Osteoblast (primary cell): ENCODE data around the gene DEAF1. TPM values are rescaled to one million over a fixed set of nuclear protein-coding genes. Genes with fewer than 3 reads are reported as not detected.
A peak's percentile ranks its signal among the peaks of the same experiment; 100 is the strongest.
"Not testable (repeated sequence)": the region's sequence is repeated elsewhere in the genome, so short reads cannot be mapped to it uniquely, and the experiment has no call there.

Experiments
- DNase-seq: peaks from one replicate; pipeline ENCODE4 v3.0.0; 2011; ENCODE audit warnings: low spot score, mixed read lengths; ENCODE audit not compliant: insufficient read length; ENCODE audit errors: missing footprints
- H2AFZ ChIP-seq: 2 replicates; pipeline ENCODE4 v1.6.0; 2011; ENCODE audit warnings: mild to moderate bottlenecking, low read length
- H3K27ac ChIP-seq: 2 replicates; pipeline ENCODE4 v1.5.1; 2011; ENCODE audit warnings: mild to moderate bottlenecking, low read depth, low read length, moderate library complexity
- H3K27me3 ChIP-seq: 2 replicates; pipeline ENCODE4 v1.6.0; 2012; ENCODE audit warnings: mild to moderate bottlenecking, control low read depth, inconsistent platforms, low read length, moderate library complexity; ENCODE audit not compliant: insufficient read depth
- H3K36me3 ChIP-seq: 2 replicates; pipeline ENCODE4 v1.5.1; 2011; ENCODE audit warnings: mild to moderate bottlenecking, low read length, control low read depth, moderate library complexity; ENCODE audit not compliant: insufficient read depth
- H3K4me1 ChIP-seq: 2 replicates; pipeline ENCODE4 v1.5.1; 2011; ENCODE audit warnings: mild to moderate bottlenecking, low read length, control low read depth, moderate library complexity; ENCODE audit not compliant: insufficient read depth
- H3K4me2 ChIP-seq: 2 replicates; pipeline ENCODE4 v1.6.0; 2011; ENCODE audit warnings: mild to moderate bottlenecking, low read length; ENCODE audit not compliant: insufficient read depth
- H3K4me3 ChIP-seq: fragments of 200-600 bp; sonication (generic); 3 replicates; pipeline ENCODE4 v1.5.1; 2012; ENCODE audit warnings: mild to moderate bottlenecking, low read length, inconsistent platforms; ENCODE audit not compliant: insufficient read depth
- H3K79me2 ChIP-seq: 2 replicates; pipeline ENCODE4 v1.6.0; 2012; ENCODE audit warnings: mild to moderate bottlenecking, low read length, control low read depth, inconsistent platforms; ENCODE audit not compliant: insufficient read depth
- H3K9me3 ChIP-seq: 2 replicates; pipeline ENCODE4 v1.5.1; 2011; ENCODE audit warnings: low read depth, low read length, control low read depth
- H4K20me1 ChIP-seq: 2 replicates; pipeline ENCODE4 v1.6.0; 2012; ENCODE audit warnings: mild to moderate bottlenecking, low read length, control low read depth; ENCODE audit not compliant: insufficient read depth
- total RNA-seq: library from RNA; depleted of rRNA; stranded (reverse); fragments of >200 nt; gene quantifications from 2 replicates; pipeline ENCODE4 v1.2.3, GENCODE V29; 2012
- TF ChIP-seq, protein P1 (sequence below): IDR thresholded peaks from 2 replicates; pipeline ENCODE4 v1.5.1; 2011; ENCODE audit warnings: mild to moderate bottlenecking, low read depth, low read length, moderate library complexity; ENCODE audit errors: extremely low read depth

DEAF1 gene
- total RNA-seq = 38.0 and 44.2 TPM in 2 replicates

DNA sequence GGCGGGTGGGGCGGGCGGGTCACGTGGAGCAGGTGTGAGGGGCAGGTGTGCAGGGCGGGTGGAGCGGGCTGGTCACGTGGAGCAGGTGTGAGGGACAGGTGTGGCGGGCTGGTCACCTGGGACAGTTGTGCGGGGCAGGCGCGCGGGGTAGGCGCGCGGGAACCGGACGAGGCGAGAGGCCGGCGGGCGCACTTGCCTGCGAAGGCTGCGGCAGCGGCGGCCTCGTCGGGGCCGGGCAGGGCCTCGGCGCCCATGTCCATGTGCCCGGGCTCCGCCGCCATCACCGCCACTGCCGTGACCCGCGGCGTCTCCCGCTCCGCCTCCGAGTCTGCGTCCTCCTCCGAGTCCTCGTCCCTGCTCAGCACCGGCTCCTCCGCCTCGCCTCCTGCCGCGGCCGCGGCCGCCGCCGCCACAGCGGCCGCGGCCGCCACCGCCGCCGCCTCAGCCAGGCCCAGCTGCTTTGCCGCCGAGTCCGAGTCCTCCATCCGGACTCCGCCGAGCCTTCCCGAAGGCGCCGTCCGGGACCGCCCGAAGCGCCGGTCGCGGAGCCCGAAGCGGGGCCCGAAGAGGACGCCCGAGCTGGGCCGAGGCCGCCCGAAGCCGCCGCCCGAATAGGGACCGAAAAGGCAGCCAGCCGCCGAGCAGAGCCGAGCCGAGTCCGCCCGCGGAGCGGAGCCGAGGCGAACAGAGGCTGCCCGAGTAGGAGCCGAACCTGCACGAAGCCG lies at the start of gene DEAF1:
Gene DEAF1 (minus strand): TSS at position 660 of the 725 bp plus-strand sequence. CDS start 175 bp downstream, at position 485.
- H3K4me1 ChIP-seq = peaks cover 35% of the 10 kb centered on the region
- no peaks in the 10 kb centered on the region for H3K9me3 ChIP-seq
- H3K4me2 ChIP-seq = peak within 1 kb of the TSS; percentile 94
- peak within 1 kb of the TSS; percentile 89 for H3K27ac ChIP-seq
- peak within 1 kb of the TSS; percentile 73 for H2AFZ ChIP-seq
- peaks cover 3% of the 10 kb centered on the region for H3K36me3 ChIP-seq
- H3K27me3 ChIP-seq = no peaks in the 10 kb centered on the region
- H4K20me1 ChIP-seq = peaks cover 35% of the 10 kb centered on the region
- peak; percentile 98 for DNase-seq
- peak within 1 kb of the TSS; percentile 91 for H3K4me3 ChIP-seq
- peaks cover 48% of the 10 kb centered on the region for H3K79me2 ChIP-seq
- TF ChIP-seq, protein P1, sequence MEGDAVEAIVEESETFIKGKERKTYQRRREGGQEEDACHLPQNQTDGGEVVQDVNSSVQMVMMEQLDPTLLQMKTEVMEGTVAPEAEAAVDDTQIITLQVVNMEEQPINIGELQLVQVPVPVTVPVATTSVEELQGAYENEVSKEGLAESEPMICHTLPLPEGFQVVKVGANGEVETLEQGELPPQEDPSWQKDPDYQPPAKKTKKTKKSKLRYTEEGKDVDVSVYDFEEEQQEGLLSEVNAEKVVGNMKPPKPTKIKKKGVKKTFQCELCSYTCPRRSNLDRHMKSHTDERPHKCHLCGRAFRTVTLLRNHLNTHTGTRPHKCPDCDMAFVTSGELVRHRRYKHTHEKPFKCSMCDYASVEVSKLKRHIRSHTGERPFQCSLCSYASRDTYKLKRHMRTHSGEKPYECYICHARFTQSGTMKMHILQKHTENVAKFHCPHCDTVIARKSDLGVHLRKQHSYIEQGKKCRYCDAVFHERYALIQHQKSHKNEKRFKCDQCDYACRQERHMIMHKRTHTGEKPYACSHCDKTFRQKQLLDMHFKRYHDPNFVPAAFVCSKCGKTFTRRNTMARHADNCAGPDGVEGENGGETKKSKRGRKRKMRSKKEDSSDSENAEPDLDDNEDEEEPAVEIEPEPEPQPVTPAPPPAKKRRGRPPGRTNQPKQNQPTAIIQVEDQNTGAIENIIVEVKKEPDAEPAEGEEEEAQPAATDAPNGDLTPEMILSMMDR = no peak

GRCh38 chr11:742571-743201 lies 47.7 kb upstream of the DEAF1 start:
- no peak overlapping the region for H2AFZ ChIP-seq
- peaks cover 6% of the 10 kb centered on the region for H3K4me1 ChIP-seq
- no peak overlapping the region for H3K27ac ChIP-seq
- no peaks in the 10 kb centered on the region for H4K20me1 ChIP-seq
- no peak overlapping the region for H3K4me2 ChIP-seq
- peaks cover 5% of the 10 kb centered on the region for H3K79me2 ChIP-seq
- no peaks in the 10 kb centered on the region for H3K9me3 ChIP-seq
- no peak overlapping the region for H3K4me3 ChIP-seq
- peaks cover 5% of the 10 kb centered on the region for H3K27me3 ChIP-seq
- no peak for DNase-seq
- TF ChIP-seq, protein P1 = no peak
- H3K36me3 ChIP-seq = no peaks in the 10 kb centered on the region

- H3K9me3 ChIP-seq = no peaks in the 10 kb centered on the region
- H3K27ac ChIP-seq = no peak overlapping the region
- no peaks in the 10 kb centered on the region for H3K79me2 ChIP-seq
- H3K27me3 ChIP-seq = peaks cover 10% of the 10 kb centered on the region
- DNase-seq = peak; percentile 6
- H2AFZ ChIP-seq = no peak overlapping the region
- H4K20me1 ChIP-seq = no peaks in the 10 kb centered on the region
- H3K4me2 ChIP-seq = no peak overlapping the region
- no peaks in the 10 kb centered on the region for H3K36me3 ChIP-seq
- TF ChIP-seq, protein P1 = no peak
- H3K4me3 ChIP-seq = no peak overlapping the region
- H3K4me1 ChIP-seq = peaks cover 6% of the 10 kb centered on the region
Observed at GRCh38 chr11:742156-742546, 47.1 kb upstream of the DEAF1 start.

GRCh38 chr11:737899-738298 lies 42.9 kb upstream of the DEAF1 start:
- H3K79me2 ChIP-seq, H3K9me3 ChIP-seq, H3K27ac ChIP-seq, H3K36me3 ChIP-seq, H3K4me3 ChIP-seq, H4K20me1 ChIP-seq, DNase-seq, H2AFZ ChIP-seq, H3K4me2 ChIP-seq, H3K4me1 ChIP-seq: not testable (repeated sequence)
- peaks cover 15% of the 10 kb centered on the region for H3K27me3 ChIP-seq
